Uterus (tissue), 2 donors: ENCODE data around the gene AGBL1.

ENCODE experiments used
- CTCF ChIP-seq, 4 experiments: fragments of 200-600 bp in 2 of 4; fragments of 450-650 bp in 2 of 4; sonication (generic) in 2 of 4; IDR thresholded peaks; one replicate each; pipeline ENCODE4 v1.5.1; 2016 to 2019; ENCODE audit warnings: antibody characterized with exemption in 4 of 4, mild to moderate bottlenecking in 2 of 4, moderate library complexity in 1 of 4
- POLR2A ChIP-seq, 2 donors: fragments of 450-650 bp; IDR thresholded peaks; one replicate each; pipeline ENCODE4 v1.6.1; 2016; ENCODE audit warnings: antibody characterized with exemption in 2 of 2, mild to moderate bottlenecking in 1 of 2, moderate library complexity in 1 of 2

GRCh38 chr15:86213888-86214287 lies 134.2 kb downstream of the AGBL1 start:
- TF ChIP-seq CTCF (IDR thresholded peaks at IDR 0.05): no peak
- TF ChIP-seq POLR2A (IDR thresholded peaks at IDR 0.05): no peak
